Activated T-helper 1 cell treated with Interleukin-2 at 50 U/mL for 16 hours (primary cell): ENCODE measurements around the gene TM6SF1.
"Not testable (repeated sequence)": the region's sequence is repeated elsewhere in the genome, so short reads cannot be mapped to it uniquely, and the experiment has no call there.

Source experiments
- DNase-seq: peaks from one replicate; pipeline ENCODE4 v3.0.0-alpha.2; 2020; ENCODE audit warnings: low read depth

Gene TM6SF1

GRCh38 chr15:83106994-83107840 is at the start of gene TM6SF1:
TM6SF1 (plus strand) TSS chr15:83107645; CDS start chr15:83107681, 36 bp downstream.
- DNase-seq: no peak

GRCh38 chr15:83057696-83058376 is 49.6 kb upstream of the TM6SF1 start:
- no peak for DNase-seq

DNA sequence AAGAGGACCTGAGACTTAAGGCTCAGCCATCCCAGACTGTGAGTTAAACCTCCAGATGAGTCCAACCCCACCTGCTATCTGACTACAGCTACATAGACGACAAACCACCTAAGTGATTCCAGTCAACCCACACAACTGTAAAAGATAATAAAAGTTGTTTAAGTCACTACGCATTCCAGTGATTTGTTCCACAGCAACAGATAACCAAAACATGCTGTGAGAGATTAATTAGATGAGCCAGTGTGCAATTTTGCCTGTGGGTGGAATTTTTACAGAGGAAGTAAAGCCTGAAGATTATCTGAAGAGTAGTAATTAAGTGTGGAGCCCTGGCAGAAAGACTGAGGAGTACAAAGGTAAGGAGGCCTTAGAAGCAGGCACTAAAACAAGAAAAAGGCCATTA is 45.8 kb upstream of the TM6SF1 start:
- no peak for DNase-seq

- DNase-seq: no peak
These were observed 44.7 kb upstream of the TM6SF1 start for GRCh38 chr15:83062768-83063180.

DNA sequence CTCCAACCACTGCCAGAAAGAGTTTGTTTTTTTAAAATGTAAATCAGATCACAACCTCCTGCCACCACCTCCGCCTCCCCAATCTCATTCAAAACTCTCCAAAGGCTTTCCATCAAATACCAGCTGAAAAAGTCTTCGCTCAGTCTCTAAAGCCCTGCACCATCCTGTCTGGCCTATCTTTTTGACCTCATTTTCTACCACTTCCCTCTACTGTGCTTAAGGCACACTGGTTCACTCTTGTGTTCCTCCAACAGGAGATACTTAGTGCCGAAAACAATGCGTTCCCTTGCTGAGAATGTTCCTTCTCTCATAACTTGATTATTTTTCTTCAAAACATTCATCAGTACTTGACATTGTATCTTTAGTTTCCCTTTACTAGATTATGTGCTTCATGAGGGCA is 43.9 kb upstream of the TM6SF1 start:
- no peak for DNase-seq

DNA sequence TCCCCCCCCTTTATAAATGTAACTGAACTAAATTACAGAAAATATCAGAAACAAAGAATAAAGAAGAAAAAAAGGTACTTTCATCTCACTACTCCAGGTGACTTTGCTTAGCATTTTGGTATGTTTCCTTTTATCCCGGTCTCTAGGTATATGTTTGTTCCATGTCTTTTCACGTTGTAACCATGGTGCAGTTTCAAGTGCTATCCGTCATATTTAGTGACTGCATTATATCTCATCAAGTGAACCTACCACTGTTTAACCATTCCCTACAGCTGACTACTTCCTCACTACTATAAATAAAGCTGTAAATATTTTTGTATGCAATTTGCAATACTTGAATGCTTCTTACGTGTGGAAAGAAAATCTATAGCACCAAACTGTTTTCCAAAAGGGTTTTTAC is 42.6 kb upstream of the TM6SF1 start:
- DNase-seq: no peak

GRCh38 chr15:83065431-83065830 is 42.0 kb upstream of the TM6SF1 start:
- DNase-seq: no peak

DNA sequence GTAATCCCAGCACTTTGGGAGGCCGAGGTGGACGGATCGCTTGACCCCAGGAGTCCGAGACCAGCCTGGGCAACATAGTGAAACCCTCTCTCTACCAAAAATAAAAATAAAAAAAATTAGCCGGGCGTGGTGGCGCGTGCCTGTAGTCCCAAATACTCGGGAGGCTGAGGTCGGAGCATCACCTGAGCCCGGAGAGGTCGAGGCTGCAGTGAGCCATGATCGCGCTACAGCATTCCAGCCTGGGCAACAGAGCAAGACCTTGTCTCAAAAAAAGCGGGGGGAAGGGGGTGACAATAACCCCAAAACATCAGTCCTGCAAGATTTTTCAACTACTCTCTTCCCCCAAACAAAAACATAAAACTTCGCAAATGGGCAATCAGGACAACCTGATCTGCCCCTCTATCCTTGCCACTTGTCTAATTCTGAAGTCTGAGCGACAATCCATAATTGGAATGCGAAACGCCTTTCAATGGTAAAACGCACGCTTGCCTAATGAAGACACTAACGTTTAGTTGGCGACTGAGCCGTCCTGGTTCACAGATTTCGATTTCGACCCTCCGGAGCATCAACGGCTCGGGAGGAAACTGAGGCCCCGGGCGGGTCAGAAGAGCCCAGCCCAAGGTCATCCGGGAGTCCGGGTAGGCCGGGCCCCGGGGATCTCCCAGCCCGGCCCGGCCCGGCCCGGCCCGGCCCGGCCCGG is 41.3 kb upstream of the TM6SF1 start:
- no peak for DNase-seq

GRCh38 chr15:83066734-83067637 is 40.5 kb upstream of the TM6SF1 start, which contains the start of gene BTBD1:
BTBD1 (minus strand) TSS chr15:83067252; CDS start chr15:83067151, 101 bp downstream.
- peak; percentile 71 for DNase-seq

DNA sequence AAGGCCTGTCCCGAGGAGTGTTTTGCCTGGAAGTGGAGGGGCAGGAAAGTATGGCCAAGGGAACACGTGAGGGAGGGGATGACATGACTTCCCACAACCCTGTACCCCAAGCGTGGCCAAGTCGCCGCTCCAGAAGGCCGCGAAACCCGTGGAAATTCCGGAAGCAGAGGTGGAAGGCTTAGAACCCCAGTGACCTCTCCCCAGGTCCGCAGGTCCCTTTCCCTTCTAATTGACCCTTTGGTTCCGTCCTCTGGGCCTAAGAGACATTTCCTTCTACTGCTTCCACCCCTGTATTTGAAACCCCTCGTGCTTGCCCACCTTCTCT is 39.8 kb upstream of the TM6SF1 start:
- no peak for DNase-seq

DNA sequence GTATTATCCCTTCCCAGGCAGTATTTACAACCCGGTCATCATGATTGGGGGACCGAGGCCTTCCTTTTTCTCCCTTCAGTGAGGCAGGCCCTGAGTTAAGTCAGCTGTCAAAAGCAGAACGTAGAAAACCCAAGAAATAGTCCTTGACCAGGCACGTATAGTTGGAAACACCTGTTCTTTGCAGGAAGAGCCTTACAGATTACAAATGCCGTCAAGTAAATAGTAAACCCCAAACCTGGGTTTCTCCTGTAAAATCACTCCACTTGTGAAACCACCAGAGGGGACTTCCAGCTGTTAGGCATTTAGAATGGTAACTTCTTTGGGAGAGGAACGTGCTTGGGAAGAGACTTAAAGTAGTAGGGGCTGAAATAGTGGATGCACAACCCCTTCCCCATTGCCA is 39.4 kb upstream of the TM6SF1 start:
- no peak for DNase-seq

DNA sequence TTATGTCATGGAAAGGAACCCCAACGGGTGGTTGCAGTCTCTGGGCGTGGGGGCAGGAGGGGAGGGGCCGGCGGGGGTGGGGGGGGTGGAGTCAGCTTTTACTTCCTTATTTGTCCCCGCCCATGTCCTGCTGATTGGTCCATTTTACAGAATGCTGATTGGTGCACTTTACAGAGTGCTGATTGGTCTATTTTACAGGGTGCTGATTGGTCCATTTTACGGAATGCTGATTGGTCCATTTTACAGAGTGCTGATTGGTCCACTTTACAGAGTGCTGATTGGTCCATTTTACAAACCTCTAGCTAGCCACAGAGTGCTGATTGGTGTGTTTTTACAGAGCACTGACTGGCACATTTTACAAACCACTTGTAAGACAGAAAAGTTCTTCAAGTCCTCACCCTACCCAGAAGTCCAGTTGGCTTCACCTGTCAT is 38.2 kb upstream of the TM6SF1 start:
- DNase-seq: not testable (repeated sequence)

- DNase-seq: no peak
These were observed 29.8 kb upstream of the TM6SF1 start for GRCh38 chr15:83077491-83078230.

- no peak for DNase-seq
These were observed 28.7 kb upstream of the TM6SF1 start for GRCh38 chr15:83078712-83079111.

DNA sequence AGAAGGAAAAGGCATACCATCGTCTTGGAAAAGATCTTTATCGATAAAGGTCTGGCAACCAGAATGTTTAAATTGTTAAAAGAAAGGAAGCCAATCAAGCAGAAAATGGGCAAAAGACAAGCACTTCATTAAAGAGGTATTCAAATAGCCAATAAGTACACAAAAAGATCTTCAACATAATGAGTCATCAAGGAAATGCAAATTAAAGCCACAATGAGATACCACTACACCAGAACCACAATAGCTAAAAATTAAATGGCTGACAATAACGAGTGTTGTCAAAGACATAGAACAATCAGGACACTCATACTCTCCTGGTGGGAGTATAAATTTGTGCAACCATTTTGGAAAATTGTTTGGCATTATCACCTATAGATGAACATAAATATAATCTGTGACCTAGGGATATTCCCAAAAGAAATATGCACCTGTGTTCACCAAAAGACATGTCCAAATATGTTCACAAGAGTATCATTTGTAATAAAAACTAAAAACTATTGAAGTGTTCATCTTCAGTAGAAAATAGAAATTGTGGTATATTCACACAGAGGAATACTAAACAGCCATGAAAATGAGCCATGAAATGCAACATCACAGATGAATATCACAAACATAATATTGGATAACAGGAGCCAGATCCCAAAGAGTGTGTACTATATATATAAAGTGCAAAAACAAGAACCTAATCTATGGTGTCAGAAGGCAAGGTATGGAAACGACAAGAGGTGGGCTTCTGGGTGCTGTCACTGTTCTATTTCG is 26.0 kb upstream of the TM6SF1 start:
- no peak for DNase-seq

DNA sequence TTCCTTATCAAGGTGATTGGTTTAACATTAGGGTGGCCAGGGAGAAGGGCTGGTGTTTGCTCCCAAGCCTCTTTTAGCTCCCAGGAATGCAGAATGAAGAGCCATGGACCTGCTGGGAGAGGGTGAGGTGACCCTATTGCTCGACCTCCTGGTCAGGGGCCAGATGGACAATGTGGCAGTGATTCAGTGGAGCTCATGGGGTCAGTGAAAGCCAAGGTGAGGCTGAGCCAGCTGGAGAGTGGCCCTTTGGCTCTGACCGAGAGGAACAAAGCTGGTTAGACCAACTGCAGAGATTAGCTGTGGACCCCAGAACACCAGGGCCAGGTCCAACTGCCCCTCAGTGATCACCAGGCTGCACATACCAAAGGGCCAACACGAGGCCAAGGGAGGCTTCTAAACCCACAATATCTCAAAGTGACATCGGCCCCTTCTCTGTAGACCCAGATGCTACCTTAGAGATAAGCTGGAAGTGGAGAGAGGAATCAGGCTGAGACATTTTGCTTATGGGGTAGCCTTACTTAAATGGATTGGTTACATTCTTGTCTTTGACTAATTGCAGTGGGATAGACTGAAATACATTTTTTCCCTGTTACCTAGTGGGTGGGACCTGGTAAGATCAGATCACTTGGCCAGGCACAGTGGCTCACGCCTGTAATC is 24.6 kb upstream of the TM6SF1 start:
- no peak for DNase-seq

DNA sequence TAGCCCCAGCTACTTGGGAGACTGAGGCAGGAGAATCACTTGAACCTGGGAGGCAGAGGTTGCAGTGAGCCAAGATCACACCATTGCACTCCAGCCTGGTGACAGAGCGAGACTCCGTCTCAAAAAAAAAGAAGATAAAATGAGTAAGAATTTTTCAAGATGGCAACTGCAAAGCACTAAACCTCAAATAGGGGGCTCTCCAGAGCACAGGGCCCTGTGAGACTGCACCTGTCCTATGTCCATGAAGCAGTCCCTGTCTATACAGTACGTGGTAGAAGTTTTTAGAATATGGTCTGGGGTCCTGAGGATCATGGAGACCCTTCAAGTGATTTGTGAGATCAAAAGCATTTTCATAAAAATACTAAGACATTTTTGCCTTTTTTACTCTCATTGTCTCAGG is 22.0 kb upstream of the TM6SF1 start:
- not testable (repeated sequence) for DNase-seq

GRCh38 chr15:83085864-83086552 is 21.4 kb upstream of the TM6SF1 start:
- DNase-seq: not testable (repeated sequence)

DNA sequence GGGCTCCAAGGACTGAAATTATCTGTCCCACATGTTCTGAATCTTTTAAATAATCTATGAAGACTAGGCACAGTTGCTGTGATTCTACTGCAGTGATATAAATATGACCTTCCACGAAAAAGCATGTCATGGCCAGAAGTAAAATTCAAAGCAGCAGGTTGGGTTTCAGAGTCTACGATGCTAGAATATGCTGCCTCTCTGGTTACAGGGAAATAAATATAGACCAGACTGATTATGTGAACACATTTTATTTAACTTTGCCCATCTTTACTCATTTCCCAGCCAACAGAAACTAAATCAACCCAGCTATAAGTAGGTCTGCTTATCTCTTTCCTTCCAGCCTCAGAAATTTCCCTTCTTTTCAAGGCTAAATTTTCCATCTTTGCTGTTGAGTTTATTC is 19.9 kb upstream of the TM6SF1 start:
- DNase-seq: no peak
